Neutrophil (primary cell): Measurements from ENCODE around the gene DHRS1.

ENCODE experiments used
- H3K27ac ChIP-seq: fragments of 200-600 bp; sonication (generic); 2 replicates; pipeline ENCODE4 v1.5.1; 2016; ENCODE audit warnings: mild to moderate bottlenecking, moderate library complexity
- H3K27me3 ChIP-seq: fragments of 200-600 bp; sonication (generic); 2 replicates; pipeline ENCODE4 v1.6.0; 2016; ENCODE audit warnings: mild to moderate bottlenecking
- H3K36me3 ChIP-seq: fragments of 200-600 bp; sonication (generic); 2 replicates; pipeline ENCODE4 v1.5.1; 2017
- H3K4me1 ChIP-seq, 2 experiments: fragments of 200-600 bp in 1 of 2; sonication (generic) in 1 of 2; 1 replicate in 1 of 2; 2 replicates in 1 of 2; pipeline versions ENCODE4 v1.5.1 to v1.6.1; 2013 to 2016; ENCODE audit warnings: low read depth in 1 of 2, low read length in 1 of 2, mild to moderate bottlenecking in 1 of 2, moderate library complexity in 1 of 2; ENCODE audit not compliant: control insufficient read depth in 1 of 2, insufficient read depth in 1 of 2
- H3K4me3 ChIP-seq, 2 experiments: fragments of 200-600 bp in 1 of 2; sonication (generic) in 1 of 2; 1 replicate in 1 of 2; 2 replicates in 1 of 2; pipeline ENCODE4 v1.5.1; 2013 to 2016; ENCODE audit warnings: low read depth in 1 of 2, low read length in 1 of 2, mild to moderate bottlenecking in 1 of 2, moderate library complexity in 1 of 2
- H3K9me3 ChIP-seq: fragments of 200-600 bp; sonication (generic); 2 replicates; pipeline ENCODE4 v1.5.1; 2016
- TF ChIP-seq, protein P1 (sequence below): fragments of 200-600 bp; sonication (generic); IDR thresholded peaks from 2 replicates; pipeline ENCODE4 v1.5.1; 2016; ENCODE audit warnings: antibody characterized with exemption

The DHRS1 gene

DNA sequence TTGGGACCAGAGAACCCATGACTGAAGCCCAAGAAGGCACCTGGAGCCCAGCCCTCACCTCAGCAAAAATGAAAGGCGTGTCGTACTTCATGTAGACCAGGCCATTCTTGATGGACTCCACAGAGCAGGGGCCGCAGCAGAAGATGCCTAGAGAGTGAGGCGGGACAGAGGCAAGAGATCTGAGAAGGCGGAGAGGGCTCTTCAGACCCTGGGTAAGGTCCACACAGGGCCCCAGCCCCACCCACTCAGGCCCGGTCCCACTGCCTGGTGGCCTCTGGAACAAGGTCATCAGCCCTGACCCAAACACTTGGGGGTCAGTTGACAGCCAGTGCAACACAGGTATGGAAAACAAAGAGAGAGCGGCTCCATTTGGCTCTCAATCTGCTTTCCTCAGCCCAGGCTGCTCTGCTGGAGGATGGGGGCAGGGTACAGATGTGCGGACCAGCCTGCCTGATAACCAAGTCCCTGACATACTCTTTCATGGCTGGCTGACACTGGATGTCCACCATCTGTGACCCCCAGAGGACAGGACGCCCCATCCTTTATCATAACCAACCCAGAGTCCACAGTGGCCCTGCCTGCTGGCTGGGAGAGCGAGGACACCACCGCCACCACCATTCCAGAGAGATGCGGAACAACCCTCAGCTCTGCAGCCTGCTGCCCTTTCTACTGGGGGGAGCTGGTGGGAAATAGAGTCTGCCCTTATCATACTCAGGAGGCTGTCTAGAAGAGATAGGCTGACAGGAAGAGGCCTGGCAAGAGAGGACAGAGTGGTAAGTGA lies 43.5 kb downstream of the DHRS1 start:
- Histone ChIP-seq H3K4me1 (no peaks in the 10 kb centered on the region), H3K9me3 (no peaks in the 10 kb centered on the region), H3K4me3 (no peak overlapping the region), H3K36me3 (peaks cover 54% of the 10 kb centered on the region), H3K27ac (no peak overlapping the region), H3K27me3 (no peaks in the 10 kb centered on the region)
- TF ChIP-seq, protein P1, sequence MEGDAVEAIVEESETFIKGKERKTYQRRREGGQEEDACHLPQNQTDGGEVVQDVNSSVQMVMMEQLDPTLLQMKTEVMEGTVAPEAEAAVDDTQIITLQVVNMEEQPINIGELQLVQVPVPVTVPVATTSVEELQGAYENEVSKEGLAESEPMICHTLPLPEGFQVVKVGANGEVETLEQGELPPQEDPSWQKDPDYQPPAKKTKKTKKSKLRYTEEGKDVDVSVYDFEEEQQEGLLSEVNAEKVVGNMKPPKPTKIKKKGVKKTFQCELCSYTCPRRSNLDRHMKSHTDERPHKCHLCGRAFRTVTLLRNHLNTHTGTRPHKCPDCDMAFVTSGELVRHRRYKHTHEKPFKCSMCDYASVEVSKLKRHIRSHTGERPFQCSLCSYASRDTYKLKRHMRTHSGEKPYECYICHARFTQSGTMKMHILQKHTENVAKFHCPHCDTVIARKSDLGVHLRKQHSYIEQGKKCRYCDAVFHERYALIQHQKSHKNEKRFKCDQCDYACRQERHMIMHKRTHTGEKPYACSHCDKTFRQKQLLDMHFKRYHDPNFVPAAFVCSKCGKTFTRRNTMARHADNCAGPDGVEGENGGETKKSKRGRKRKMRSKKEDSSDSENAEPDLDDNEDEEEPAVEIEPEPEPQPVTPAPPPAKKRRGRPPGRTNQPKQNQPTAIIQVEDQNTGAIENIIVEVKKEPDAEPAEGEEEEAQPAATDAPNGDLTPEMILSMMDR, result no peak

DNA sequence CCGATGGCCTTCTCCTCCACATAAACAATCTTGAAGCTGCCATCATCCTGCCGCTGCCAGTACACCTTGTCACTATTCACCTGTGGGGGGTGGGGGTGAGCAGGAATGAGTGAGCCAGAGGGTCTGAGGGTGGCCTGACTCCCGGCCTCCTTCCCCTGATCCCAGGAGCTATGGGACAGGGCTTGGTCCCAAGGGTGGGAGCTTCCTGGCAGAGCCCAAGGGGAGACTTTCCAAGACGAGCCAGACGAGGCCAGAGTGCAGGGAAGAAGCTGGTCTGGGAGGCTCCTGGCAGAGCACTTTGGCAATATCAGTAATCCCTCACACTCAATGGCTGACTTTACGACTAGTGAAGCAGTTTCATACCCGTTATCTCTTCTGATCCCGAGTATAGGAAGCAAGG lies 44.1 kb downstream of the DHRS1 start:
- Histone ChIP-seq H3K27me3 (no peaks in the 10 kb centered on the region), H3K36me3 (peaks cover 49% of the 10 kb centered on the region), H3K27ac (no peak overlapping the region), H3K9me3 (no peaks in the 10 kb centered on the region), H3K4me1 (no peaks in the 10 kb centered on the region), H3K4me3 (no peak overlapping the region)
- TF ChIP-seq, protein P1, result no peak

DNA sequence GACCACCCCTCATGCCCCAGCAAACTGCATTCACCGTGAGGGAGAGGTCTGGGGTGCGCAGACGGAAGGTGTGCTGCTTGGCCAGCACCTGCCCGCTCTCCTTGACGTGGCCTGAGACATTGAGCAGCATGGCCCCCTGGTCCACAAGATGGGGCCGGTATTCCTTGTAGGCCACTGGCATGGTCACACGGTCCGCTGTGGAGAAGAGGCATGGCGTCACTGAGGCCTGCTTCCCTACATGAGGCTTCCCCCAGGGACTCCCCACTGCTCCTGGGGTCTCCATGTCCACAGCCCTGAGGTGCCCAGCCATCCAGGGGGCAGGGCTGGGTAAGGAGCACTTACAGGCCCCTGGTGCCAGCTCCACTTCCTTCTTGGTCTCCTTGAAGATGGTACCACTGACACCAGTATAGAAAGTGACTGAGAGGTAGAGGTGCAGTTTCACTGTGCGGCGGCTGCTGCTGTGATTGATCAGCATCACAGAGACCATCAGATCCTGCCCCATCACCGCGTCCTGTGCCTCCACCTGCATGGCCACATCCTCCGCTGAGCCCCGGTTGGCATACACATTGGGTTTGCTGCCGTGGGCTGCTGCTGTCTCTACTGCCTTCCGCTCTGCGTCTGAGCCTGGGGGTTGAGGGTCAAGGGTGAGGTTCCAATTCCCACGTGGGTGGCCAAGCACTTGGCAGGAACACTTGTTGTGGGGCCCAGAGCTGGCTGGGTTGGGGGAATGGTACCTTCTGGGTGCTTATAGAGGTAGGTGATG lies 44.8 kb downstream of the DHRS1 start:
- Histone ChIP-seq H3K27ac (no peak overlapping the region), H3K27me3 (no peaks in the 10 kb centered on the region), H3K4me1 (no peaks in the 10 kb centered on the region), H3K4me3 (no peak overlapping the region), H3K9me3 (no peaks in the 10 kb centered on the region), H3K36me3 (peaks cover 42% of the 10 kb centered on the region)
- TF ChIP-seq, protein P1, result no peak

DNA sequence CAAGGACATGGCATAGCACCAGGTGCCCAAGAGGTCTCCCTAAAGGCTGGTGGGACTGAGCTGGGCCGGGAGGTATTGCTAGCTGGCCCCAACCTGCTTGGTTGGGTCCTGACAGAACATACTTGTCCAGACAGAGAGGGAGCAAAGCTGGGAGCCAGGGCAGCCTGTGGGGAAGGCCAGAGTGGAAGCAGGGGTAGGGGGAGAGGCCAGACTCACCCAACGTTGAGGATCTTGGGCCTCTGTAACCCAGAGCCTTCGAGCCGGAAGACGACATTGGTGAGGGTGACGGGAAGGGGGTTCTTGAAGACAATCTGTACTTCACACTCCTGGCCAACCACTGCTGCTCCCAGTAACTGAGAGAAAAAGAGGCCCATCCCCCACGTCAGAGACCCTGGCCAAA lies 45.6 kb downstream of the DHRS1 start:
- peaks cover 36% of the 10 kb centered on the region for H3K36me3 ChIP-seq
- TF ChIP-seq, protein P1, result no peak

DNA sequence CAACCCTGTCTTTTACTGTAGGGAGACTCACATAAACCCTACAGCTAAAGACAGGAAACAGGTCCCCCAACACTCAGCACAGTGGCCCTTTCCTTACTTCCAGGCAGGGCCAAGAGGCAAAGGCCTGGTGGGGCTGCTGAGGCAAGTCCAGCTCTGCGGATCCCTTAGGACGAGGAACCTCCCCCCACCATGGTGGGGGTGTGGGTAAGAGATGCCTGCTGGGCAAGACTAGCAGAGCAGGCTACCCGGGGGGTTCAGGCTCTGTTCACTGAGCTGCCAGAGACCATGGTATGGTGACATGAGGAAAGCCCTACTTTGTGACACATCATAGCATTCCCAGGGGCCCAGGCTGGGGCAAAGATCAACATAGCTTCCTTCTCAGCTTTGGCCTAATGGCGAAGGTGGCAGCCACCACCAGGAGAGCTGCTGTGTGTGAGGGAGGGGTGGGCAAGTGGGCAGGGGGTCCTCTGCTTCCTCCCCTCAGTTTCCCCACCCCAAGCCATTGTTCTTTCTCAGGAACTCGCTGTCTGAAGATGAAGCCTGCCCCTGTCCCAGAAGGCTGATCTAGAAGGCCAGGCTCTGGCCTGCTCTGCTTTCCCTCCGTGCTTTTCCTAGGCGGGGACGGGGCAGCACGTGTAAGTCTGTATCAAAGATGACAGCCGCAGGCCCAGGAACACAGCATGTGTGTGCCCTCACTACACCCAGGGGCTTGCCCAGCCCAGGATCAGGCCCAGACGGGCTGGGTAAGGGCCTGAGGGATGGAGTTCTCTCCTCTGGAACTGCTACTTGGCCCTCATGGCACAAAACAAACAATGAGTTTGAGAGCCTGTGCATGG lies 47.1 kb downstream of the DHRS1 start:
- H3K27ac ChIP-seq, result no peak overlapping the region
- no peaks in the 10 kb centered on the region for H3K4me1 ChIP-seq
- H3K27me3 ChIP-seq, result no peaks in the 10 kb centered on the region
- H3K9me3 ChIP-seq, result no peaks in the 10 kb centered on the region
- H3K4me3 ChIP-seq, result no peak overlapping the region
- H3K36me3 ChIP-seq, result peaks cover 28% of the 10 kb centered on the region
- TF ChIP-seq, protein P1, result no peak

More for the DNA sequence above, 45.6 kb downstream of the DHRS1 start:
- no peaks in the 10 kb centered on the region for H3K9me3 ChIP-seq
- no peak overlapping the region for H3K4me3 ChIP-seq
- no peaks in the 10 kb centered on the region for H3K27me3 ChIP-seq
- H3K27ac ChIP-seq, result no peak overlapping the region
- H3K4me1 ChIP-seq, result no peaks in the 10 kb centered on the region
